Stimulated activated CD8-positive, alpha-beta memory T cell treated with anti-CD3 and anti-CD28 coated beads, Interleukin-7, amount 100 ng/mL, for 1 hour (primary cell): Measurements from ENCODE around the gene PIR.

Source experiments
- DNase-seq, 2 donors: peaks; one replicate each; pipeline ENCODE4 v3.0.0-alpha.2; 2020; ENCODE audit warnings: low read depth in 2 of 2

The PIR gene

DNA sequence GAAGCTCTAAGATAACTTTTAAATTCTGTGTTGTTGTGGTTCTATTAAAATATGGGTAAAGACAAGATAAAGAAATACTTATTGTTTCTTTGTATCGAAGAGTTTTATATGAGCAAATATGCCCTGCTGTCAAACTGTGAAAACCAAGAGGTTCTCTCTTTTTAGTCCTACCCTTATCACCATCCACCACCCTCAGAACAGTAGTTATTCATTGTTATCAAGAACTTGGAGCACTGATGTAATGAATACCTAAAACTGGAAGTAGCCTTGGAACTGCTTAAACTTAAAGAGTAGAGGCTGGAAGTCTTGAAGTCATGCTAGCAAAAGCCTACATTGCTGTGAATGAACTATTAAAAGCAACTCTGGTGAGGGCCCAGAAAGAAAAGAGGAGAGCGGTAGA is 9.2 kb downstream of the PIR start:
- DNase-seq, result no peak

DNA sequence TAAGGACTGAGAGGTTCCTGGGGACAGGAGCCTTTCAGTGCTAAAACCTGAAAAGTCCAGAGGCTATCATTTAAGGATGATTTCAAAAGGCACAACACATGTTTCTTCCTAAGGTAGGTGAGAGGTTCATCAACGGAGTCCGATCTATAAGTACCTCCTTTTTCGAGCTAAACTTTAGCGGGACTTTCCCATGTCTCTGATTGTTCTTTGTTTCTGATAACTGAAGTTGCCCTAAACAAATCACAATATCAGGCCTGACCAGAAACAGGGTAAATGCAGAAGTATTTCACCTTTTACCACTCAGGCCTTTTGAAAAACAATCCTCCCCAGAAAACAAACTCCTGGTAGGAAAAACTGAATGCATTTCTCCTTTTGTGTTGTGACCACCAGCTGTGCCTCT is 17.6 kb downstream of the PIR start:
- no peak for DNase-seq

DNA sequence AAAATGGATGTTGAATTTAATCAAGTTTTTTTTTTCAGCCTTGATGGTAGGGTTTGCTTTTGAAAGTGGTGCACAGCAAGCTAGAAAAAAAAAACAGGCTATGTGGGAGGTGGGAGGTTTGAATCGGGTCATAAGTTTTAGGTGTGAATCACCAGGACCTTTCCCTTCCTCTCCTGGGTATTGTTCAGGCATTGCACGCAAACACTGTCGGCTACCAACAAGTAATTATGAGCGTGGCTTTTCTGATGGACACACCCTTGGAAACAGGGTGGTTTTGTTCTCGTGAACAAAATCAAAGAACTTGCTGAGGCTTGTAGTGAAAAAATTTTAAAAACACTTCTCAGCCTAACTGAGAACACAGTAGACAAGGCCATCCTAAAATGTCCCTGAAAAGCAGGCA is 18.1 kb downstream of the PIR start:
- no peak for DNase-seq

DNA sequence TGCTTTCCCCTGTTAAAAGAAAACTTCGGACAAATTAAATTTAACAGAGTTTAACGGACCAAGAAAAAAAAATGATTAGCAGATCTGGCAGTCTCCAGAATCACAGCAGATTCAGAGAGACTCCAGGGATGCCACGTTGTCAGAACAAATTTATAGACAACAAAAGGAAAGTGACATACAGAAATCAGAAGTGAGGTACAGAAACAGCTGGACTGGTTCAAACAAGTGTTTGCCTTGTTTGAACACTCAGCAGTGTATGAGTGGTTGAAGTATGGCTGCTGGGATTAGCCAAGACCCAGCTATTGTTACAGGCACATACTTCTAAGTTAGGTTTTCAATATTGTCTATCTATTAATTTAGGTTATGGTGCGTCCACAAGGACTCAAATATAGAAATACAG is 19.1 kb downstream of the PIR start:
- DNase-seq, result no peak

DNA sequence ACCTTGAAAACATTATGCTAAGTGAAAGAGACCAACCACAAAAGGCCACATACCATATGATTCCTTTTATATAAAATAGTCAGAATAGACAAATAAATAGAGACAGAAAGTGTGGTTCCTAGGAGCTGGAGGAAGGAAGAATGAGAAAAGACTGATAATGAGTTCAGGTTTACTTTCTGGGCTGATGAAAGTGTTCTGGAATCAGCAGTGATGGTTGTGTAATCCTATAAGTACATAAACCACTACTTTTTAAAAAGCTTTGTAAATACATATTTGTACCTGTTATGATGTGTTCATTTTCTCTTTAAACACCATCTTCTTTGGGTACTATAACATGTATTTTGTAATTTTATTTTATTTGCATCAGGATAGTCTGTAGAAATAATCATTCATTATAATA is 20.6 kb downstream of the PIR start:
- DNase-seq, result no peak

DNA sequence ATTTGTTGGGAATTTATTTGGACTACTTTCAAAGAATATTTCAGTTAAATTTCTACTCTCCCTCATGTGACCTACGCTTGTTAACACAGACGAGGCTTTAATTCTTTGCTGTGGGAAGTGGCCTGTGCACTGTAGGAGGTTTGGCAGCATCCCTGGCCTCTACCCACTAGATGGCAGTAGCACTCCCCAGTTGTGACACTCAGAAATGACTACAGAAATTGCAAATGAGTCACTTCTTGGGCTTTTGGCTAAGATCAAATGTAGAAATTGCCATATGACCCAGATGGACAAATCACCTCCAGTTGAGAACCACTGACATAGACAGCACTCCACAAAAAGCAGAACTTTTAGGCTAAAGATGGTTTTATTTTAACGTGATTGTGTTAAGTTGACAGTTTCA is 22.1 kb downstream of the PIR start:
- DNase-seq, result no peak

DNA sequence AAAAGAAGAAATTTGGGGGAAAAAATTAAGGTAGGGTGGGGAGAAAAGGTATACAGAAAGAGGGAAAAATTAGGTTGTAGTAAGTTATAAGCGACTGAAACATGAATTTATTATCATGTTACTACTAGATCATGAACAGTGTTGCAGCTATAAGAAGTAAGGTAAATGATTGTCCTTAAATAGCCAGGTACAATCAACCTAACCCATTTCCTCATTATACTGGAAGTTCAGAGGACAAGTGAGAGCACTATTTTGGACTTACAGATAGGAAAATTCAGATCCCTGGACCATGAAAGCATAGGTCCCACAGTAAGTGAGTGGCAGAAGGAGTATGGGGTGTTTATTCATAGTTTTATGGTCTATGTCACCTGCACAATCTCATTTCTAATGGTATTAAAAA is 23.5 kb downstream of the PIR start:
- DNase-seq, result no peak

DNA sequence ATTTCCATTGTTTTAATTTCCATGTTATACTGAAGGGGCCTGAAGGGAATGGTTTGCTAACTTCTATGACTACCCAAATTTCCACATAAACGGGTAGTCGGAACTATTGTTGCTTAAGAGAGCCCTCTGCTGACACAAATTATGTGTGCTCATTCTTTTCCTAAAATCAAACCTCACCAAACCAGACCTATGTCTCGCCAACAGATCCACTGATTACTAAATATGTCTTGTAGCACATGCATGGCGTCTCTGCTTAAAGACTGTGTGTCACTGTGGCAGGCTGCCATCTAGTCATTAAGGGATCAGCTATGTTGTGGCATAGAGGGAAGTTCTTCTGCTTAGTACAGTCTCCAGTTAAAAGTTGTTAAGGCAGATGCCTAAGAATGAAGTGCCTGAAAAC is 25.1 kb downstream of the PIR start:
- DNase-seq, result no peak

DNA sequence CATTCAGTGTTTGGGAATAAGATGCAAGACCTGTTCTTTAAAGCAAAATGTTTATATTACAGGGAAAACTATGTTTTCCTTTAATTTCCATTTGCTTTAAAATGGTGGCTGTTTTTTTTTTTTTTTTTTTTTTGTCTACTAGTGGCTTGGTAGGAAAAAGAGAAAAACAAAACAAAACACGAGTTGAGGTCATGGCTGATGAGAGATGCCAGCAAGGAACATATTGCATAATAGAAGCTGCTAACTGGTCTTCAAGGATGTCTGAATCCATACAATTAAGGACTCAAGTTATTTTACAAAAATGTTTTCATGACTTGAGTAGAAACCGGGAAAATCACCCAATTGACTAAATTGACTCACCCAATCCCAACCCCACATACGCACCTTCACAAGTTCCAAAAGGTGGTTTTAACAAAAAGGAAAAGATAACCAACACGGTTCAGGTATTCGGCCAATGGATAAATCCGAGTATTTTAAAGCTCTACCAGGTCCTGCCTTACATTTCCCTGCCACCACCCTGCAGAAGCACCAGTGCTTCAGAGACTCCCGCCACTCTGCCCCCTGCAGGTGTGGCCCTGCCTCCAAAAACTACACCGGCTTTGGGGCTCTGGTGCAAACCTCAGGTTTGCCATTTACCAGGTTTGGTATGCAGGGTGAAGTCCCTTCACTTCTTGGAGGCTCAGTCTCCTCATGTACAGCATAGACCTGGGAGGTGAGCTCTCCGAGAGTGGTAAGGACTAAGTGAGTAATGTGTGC is 27.1 kb downstream of the PIR start:
- DNase-seq, result no peak

DNA sequence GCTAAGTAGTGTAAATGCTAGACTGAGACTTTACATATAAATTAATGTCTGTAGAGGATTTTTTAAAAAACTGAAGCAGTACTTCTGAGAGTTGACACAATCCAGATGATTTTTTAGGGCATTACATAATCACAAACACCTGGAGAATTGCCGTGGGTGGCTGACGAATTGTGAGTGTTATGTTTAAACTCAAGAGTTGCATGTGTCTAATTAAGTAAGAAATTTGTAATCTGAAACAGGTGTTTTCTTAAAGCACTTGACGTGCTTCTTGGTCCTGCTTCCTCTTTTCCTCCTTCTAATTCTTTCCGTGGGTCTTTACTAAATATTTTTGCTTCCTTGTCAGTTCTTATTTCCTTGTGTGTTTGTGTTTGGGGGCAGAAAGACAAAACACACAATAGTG is 27.8 kb downstream of the PIR start:
- no peak for DNase-seq

DNA sequence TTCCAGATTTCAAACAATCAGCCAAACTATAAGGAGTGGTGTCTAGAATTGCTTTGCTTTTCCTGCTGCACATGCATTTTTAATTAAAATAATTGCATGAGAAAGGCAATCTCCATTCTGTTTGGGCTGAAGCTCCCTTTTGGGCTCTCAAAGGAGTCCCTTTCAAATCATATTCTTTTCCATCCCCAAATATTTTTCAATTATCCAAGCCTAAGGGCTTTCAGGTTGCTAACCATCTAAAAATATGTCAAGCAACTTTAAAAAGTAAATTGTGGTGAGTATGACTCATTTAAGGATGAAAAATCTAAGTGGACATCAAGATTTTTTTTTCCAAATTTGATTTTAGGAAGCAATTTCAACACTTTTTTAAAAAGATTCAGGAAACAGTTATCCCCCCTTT is 28.4 kb downstream of the PIR start:
- DNase-seq, result no peak

DNA sequence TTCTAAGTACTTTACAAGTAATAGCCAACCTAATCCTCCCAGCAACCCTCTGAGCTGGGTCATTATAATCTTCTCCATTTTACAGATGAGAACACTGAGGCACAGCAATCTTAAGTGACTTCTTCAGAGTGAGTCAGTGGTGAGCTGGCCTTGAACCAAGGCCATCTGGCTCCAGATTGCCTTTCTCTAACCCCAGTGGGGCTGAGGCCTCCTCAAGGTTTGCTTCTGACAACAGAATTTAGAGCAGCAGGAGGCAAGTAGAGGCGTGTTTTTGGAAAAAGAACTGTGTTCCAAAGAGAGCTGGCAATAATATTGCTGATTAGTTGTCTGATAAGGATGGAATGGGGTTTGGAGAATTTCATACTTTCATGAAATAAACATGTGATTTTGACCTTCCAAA is 41.2 kb downstream of the PIR start:
- no peak for DNase-seq

DNA sequence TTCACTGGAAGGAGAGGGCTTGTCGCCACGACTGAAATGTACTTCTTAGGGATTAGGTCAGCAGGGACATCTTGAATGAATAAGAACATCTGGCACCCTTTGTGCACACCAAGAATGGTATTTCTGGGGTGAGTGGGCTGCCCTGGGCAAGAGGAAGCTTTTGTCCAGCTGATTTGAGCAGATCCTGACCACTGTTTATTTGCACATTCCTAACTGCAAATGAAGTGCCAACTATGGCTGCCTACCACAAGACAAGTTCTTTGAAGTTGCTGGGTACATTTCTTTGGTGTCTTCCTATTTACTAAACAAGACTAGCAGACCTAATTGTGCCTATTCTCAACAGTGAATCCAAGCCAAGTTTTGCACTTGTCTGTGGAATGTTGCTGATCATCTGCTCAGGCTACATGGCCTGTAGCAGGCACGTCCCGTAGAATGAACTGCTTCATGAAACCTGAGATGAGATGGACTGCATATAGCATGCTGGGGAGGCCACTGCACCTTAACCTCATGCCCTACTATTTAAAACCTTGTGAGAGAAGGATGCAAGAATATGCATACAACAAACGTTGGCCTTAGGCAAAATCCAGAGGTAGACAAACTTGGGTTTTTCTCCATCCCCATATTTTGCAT is 45.0 kb downstream of the PIR start:
- no peak for DNase-seq

DNA sequence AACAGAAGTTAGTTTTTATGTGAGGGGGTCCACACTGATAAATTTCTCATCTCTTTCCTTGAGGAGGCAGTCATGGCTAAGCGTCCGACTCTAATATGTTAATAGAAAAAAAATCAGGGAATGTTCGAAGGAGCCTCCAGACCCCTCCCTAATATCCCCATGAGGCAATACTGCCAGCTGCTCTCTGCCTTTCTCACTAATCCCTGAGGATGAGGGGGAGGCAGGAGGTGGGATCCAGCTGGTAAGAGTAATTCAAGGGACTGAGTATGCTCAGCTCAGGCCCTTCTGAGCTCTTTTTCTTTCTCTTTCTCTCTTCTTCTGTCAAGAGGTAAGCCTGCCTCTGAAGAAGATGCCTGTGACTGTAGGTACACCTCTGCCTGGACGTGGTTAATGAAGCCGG is 51.7 kb downstream of the PIR start:
- no peak for DNase-seq

DNA sequence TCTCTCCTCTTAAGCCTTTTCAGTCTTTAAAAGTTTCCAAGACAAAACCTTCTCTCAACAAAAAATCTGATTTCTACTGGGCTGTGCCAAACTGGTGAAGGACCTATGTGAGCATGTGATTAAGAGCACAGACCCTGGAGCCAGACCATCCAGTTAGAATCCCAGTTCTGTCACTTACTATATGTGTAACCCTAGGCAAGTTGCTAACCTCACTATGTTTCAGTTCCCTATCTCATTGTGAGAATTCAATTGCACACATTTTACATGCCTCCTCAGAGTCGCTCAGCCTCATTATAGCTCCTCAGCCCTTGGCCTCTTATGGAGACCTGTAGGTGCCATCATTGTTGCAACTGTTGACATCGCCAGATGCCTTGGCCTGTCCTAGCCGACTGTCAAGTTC is 54.8 kb downstream of the PIR start:
- DNase-seq, result no peak

DNA sequence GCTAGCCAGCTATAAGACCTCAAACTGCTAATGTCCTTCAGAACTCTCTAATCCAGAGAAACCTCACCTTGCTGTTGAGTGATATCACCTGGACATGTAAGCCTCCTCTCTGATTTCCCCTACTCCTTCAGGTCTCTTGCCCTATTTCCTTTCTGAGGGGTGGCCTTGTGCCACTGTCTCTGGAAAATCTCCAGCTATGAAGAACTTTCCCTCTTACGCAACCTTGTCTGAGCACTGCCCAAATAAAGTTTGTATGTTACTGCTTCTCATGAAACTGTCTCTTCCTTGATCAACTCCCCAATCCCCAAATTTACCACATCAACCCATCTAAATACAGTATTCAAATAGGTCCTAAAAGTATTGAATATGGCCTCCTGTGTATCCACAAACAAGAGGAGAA is 55.4 kb downstream of the PIR start:
- no peak for DNase-seq

DNA sequence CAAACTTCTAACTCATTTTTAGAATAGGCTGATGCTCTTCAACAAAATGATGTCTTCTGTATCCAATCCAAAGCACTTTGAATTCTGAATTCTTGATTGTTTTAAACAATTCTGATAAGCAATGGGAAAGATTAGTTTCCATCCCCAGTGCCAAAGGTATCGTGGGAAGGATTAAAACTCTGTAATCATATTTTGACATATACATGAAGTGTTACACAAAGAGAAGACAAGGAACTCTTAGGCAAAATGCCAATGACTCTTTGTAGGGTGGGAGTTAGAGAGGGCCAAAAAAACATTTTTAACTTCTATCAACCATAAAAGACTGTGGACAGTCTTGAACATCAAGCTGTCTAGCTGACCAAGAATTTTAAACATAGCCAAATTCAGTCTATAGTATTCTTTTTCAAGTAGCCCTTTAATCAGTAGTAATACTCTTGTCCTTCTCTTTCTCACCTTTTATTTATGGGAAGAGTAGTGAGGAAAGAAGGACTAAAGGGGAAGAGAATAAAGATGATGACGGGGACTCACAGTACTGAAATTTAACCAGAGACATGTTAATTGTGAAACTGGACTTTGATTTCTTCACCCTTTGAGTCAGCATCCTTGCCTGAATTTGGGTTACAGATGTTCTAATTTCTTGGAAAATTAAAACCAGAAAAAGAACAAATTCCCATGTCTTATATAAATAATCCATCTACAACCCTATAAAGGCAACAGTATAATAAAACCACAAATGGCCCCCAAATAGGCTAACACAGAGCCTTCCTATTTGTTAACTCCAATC is 57.1 kb downstream of the PIR start:
- DNase-seq, result no peak

DNA sequence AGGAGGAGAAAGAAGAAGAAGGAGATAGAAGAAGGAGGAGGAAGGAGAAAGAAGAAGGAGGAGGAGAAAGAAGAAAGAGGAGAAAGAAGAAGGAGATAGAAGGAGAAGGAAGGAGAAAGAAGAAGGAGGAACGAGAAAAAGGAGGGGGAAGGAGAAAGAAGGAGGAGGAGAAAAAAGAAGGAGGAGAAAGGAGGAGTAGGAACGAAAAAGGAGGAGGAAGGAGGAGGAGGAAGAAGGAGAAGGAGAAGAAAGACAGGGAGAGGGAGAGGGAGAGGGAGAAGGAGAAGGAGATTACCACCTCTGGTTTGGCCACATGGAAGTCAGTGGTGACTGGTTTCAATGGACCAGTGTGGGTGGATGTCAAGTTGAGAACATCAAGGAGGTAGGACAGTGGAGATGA is 58.9 kb downstream of the PIR start:
- no peak for DNase-seq

DNA sequence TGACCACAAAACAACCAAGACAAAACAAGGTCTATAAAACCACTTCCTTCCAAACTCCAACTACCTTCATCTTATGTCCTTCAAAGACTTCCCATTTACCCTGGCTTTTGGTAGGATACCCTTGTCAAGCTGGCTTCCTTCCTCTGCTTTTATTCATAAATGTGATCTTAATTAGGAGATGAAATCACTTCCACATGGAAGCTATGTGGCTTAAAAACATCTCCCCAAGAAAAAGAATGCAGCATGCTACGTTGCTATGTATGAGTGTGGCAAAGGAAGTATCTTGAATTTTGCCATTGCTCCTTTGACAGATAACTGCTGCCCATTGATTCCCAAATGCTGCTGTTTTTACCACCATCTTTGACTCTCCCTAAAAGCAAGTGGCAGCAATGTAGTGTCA is 62.5 kb downstream of the PIR start:
- no peak for DNase-seq

DNA sequence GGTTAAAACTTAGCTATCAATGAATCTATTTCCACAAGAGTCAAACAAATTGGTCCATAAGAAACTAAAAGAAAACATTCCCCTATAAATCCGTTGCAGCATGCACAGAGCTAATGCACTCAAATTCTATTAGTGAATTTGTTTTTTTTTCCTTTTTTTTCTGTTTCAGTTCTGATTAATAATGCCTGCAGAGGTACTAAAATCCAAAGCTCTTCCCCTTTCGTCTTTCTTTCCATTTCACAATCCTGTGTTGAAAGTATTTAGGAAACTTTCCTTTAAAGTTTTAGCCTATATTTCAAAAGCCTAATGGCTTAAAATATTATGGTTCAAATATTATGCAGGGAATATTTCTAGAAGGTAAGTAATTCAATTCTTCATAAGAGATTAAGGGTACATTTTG is 63.1 kb downstream of the PIR start:
- DNase-seq, result no peak

DNA sequence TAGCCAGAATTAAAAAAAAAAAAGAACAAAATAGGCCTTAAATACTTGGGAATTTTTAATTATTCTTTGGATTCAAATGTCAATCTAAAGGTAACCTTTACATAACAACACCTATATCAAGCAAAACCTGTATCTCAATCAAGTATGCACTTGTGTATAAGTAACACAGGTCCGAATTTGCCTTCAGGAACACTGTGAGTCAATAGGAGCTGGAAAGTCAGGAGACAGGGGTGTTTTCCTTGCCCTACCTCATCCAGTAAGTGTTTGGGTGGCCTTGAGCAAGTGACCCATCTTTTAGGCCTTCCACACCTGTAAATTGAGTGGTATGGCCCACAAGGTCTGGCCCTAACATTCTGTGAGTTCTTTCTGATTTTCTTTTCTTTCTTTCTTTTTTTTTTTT is 68.1 kb downstream of the PIR start:
- no peak for DNase-seq

DNA sequence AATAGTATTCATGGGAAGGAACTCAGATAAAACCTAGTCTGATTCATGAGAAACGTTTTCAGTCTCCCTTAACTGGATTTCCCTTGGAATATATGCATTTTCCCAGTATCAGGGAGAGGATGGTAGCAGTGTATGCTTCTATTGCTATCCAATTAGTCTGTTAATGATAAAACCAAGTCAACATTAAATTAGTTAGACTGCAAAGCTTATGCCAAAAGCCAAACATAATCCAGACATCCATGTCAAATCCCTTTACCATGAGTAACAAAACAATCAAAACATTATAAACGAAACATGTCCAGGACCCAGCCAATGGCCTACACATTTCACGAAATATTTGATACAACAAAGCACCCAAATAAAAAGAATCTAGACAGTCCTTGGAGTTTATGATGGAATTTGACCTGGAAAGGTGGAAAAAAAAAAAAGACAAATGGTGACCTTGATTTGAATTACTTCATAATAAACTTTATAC is 74.4 kb downstream of the PIR start:
- no peak for DNase-seq
